ENCODE measurements around the gene GIMAP1.

Gene GIMAP1

GRCh38 chr7:150755473-150756099 lies 39.2 kb downstream of the GIMAP1 start:
- TF ChIP-seq CTCF (IDR thresholded peaks at IDR 0.05) = no peak
- Mint-ChIP-seq H3K36me3 (ENCODE audit: low read depth) (no peaks in the 10 kb centered on the region), H3K4me3 (no peak overlapping the region), H3K27me3 (ENCODE audit: low read depth, poor library complexity) (peaks cover 6% of the 10 kb centered on the region), H3K9me3 (peaks cover 4% of the 10 kb centered on the region), H3K27ac (no peak overlapping the region), H3K4me1 (no peaks in the 10 kb centered on the region)
- no peak for DNase-seq

- TF ChIP-seq CTCF (IDR thresholded peaks at IDR 0.05) = no peak
- Mint-ChIP-seq H3K36me3 (ENCODE audit: low read depth) (no peaks in the 10 kb centered on the region), H3K4me1 (no peaks in the 10 kb centered on the region), H3K9me3 (peaks cover 5% of the 10 kb centered on the region), H3K27ac (no peak overlapping the region), H3K27me3 (ENCODE audit: low read depth, poor library complexity) (peaks cover 6% of the 10 kb centered on the region), H3K4me3 (no peak overlapping the region)
- no peak for DNase-seq
Measured at GRCh38 chr7:150756166-150756565, 39.8 kb downstream of the GIMAP1 start.

GRCh38 chr7:150756858-150757257 lies 40.4 kb downstream of the GIMAP1 start:
- Mint-ChIP-seq H3K4me3 (no peak overlapping the region), H3K9me3 (peaks cover 12% of the 10 kb centered on the region), H3K4me1 (no peaks in the 10 kb centered on the region), H3K27ac (no peak overlapping the region), H3K27me3 (ENCODE audit: low read depth, poor library complexity) (peaks cover 6% of the 10 kb centered on the region), H3K36me3 (ENCODE audit: low read depth) (no peaks in the 10 kb centered on the region)
- DNase-seq = no peak
- TF ChIP-seq CTCF (IDR thresholded peaks at IDR 0.05) = peak; percentile 25

GRCh38 chr7:150759479-150759878 lies 43.1 kb downstream of the GIMAP1 start:
- TF ChIP-seq CTCF (IDR thresholded peaks at IDR 0.05) = no peak
- Mint-ChIP-seq H3K4me1 (no peaks in the 10 kb centered on the region), H3K9me3 (peaks cover 18% of the 10 kb centered on the region), H3K27me3 (ENCODE audit: low read depth, poor library complexity) (peaks cover 2% of the 10 kb centered on the region), H3K27ac (no peak overlapping the region), H3K36me3 (ENCODE audit: low read depth) (no peaks in the 10 kb centered on the region), H3K4me3 (no peak overlapping the region)
- no peak for DNase-seq

GRCh38 chr7:150766334-150766709 lies 49.9 kb downstream of the GIMAP1 start:
- DNase-seq = no peak
- H3K4me1 Mint-ChIP-seq = no peaks in the 10 kb centered on the region
- no peak for TF ChIP-seq CTCF (IDR thresholded peaks at IDR 0.05)
- H3K27me3 Mint-ChIP-seq (ENCODE audit: low read depth, poor library complexity) = peaks cover 3% of the 10 kb centered on the region
- no peaks in the 10 kb centered on the region for H3K36me3 Mint-ChIP-seq (ENCODE audit: low read depth)
- no peak overlapping the region for H3K4me3 Mint-ChIP-seq
- H3K27ac Mint-ChIP-seq = no peak overlapping the region
- peaks cover 15% of the 10 kb centered on the region for H3K9me3 Mint-ChIP-seq

GRCh38 chr7:150769768-150770167 lies 53.4 kb downstream of the GIMAP1 start:
- H3K4me1 Mint-ChIP-seq = no peaks in the 10 kb centered on the region
- no peak overlapping the region for H3K27ac Mint-ChIP-seq
- H3K27me3 Mint-ChIP-seq (ENCODE audit: low read depth, poor library complexity) = peaks cover 1% of the 10 kb centered on the region
- H3K4me3 Mint-ChIP-seq = no peak overlapping the region
- no peak for DNase-seq
- H3K9me3 Mint-ChIP-seq = peaks cover 27% of the 10 kb centered on the region
- no peaks in the 10 kb centered on the region for H3K36me3 Mint-ChIP-seq (ENCODE audit: low read depth)
- TF ChIP-seq CTCF (IDR thresholded peaks at IDR 0.05) = no peak

Measured in nephron progenitor cell (in vitro differentiated cells).